Dendritic cell treated with granulocyte-macrophage colony-stimulating factor and Interleukin-4, amounts not matched to agents 40 ng/mL and 50 ng/mL, for 4 days (primary cell): Measurements from ENCODE around the gene POLA1.
"Not testable (repeated sequence)": the region's sequence is repeated elsewhere in the genome, so short reads cannot be mapped to it uniquely, and the experiment has no call there.

Experiments used
- H3K27ac Mint-ChIP-seq: one replicate; pipeline ENCODE4 v1.8.0; 2022; ENCODE audit warnings: mild to moderate bottlenecking, mixed read lengths
- H3K27me3 Mint-ChIP-seq: one replicate; pipeline ENCODE4 v1.8.0; 2022; ENCODE audit warnings: mild to moderate bottlenecking, mixed read lengths
- H3K36me3 Mint-ChIP-seq: one replicate; pipeline ENCODE4 v1.8.0; 2022; ENCODE audit warnings: low read depth, mixed read lengths
- H3K4me1 Mint-ChIP-seq: one replicate; pipeline ENCODE4 v1.8.0; 2022; ENCODE audit warnings: low read depth, mixed read lengths
- H3K4me3 Mint-ChIP-seq: one replicate; pipeline ENCODE4 v1.8.0; 2022; ENCODE audit warnings: mild to moderate bottlenecking, moderate library complexity, mixed read lengths
- H3K9me3 Mint-ChIP-seq: one replicate; pipeline ENCODE4 v1.8.0; 2022; ENCODE audit warnings: mixed read lengths
- intact Hi-C: fragments of 100-400 bp; cut with micrococcal nuclease; formaldehyde crosslinking; loops from one replicate; pipeline ENCODE4 v1.15.0; 2022

Gene POLA1

GRCh38 chrX:24790166-24790565 is 96.4 kb downstream of the POLA1 start:
- intact Hi-C loops = no loop called here
- Mint-ChIP-seq H3K36me3 (peaks cover 22% of the 10 kb centered on the region), H3K27ac (no peak overlapping the region), H3K4me1 (no peaks in the 10 kb centered on the region), H3K9me3 (no peaks in the 10 kb centered on the region), H3K27me3 (no peaks in the 10 kb centered on the region), H3K4me3 (no peak overlapping the region)

GRCh38 chrX:24796204-24796603 is 102.5 kb downstream of the POLA1 start:
- no peak overlapping the region for H3K4me3 Mint-ChIP-seq
- no peaks in the 10 kb centered on the region for H3K9me3 Mint-ChIP-seq
- no peaks in the 10 kb centered on the region for H3K4me1 Mint-ChIP-seq
- intact Hi-C loops = no loop called here
- H3K27ac Mint-ChIP-seq = no peak overlapping the region
- no peaks in the 10 kb centered on the region for H3K27me3 Mint-ChIP-seq
- H3K36me3 Mint-ChIP-seq = peaks cover 14% of the 10 kb centered on the region

- H3K27ac Mint-ChIP-seq = no peak overlapping the region
- intact Hi-C loops = no loop called here
- no peaks in the 10 kb centered on the region for H3K4me1 Mint-ChIP-seq
- H3K36me3 Mint-ChIP-seq = peaks cover 15% of the 10 kb centered on the region
- no peak overlapping the region for H3K4me3 Mint-ChIP-seq
- H3K9me3 Mint-ChIP-seq = no peaks in the 10 kb centered on the region
- H3K27me3 Mint-ChIP-seq = no peaks in the 10 kb centered on the region
Observed at GRCh38 chrX:24799078-24799477, 105.4 kb downstream of the POLA1 start.

GRCh38 chrX:24799565-24799964 is 105.8 kb downstream of the POLA1 start:
- intact Hi-C loops = no loop called here
- no peak overlapping the region for H3K4me3 Mint-ChIP-seq
- H3K9me3 Mint-ChIP-seq = no peaks in the 10 kb centered on the region
- no peak overlapping the region for H3K27ac Mint-ChIP-seq
- no peaks in the 10 kb centered on the region for H3K27me3 Mint-ChIP-seq
- H3K4me1 Mint-ChIP-seq = no peaks in the 10 kb centered on the region
- peaks cover 15% of the 10 kb centered on the region for H3K36me3 Mint-ChIP-seq

- Mint-ChIP-seq H3K4me1 (no peaks in the 10 kb centered on the region), H3K27ac (no peak overlapping the region), H3K36me3 (peaks cover 14% of the 10 kb centered on the region), H3K4me3 (no peak overlapping the region), H3K27me3 (no peaks in the 10 kb centered on the region), H3K9me3 (no peaks in the 10 kb centered on the region)
- intact Hi-C loops = no loop called here
Observed at GRCh38 chrX:24805201-24805600, 111.5 kb downstream of the POLA1 start.

- peaks cover 26% of the 10 kb centered on the region for H3K36me3 Mint-ChIP-seq
Observed at GRCh38 chrX:24819807-24820206, 126.1 kb downstream of the POLA1 start.

GRCh38 chrX:24828147-24828546 is 134.4 kb downstream of the POLA1 start:
- H3K27ac Mint-ChIP-seq = no peak overlapping the region

More at GRCh38 chrX:24819807-24820206, 126.1 kb downstream of the POLA1 start:
- H3K4me1 Mint-ChIP-seq, H3K4me3 Mint-ChIP-seq, H3K9me3 Mint-ChIP-seq, intact Hi-C loops, H3K27me3 Mint-ChIP-seq, H3K27ac Mint-ChIP-seq: not testable (repeated sequence)

GRCh38 chrX:24828600-24828999 is 134.9 kb downstream of the POLA1 start:
- H3K36me3 Mint-ChIP-seq = peaks cover 35% of the 10 kb centered on the region
- intact Hi-C loops = no loop called here
- H3K9me3 Mint-ChIP-seq = no peaks in the 10 kb centered on the region
- H3K4me3 Mint-ChIP-seq = no peak overlapping the region
- no peaks in the 10 kb centered on the region for H3K4me1 Mint-ChIP-seq
- H3K27me3 Mint-ChIP-seq = no peaks in the 10 kb centered on the region
- H3K27ac Mint-ChIP-seq = no peak overlapping the region

More at GRCh38 chrX:24828147-24828546, 134.4 kb downstream of the POLA1 start:
- Mint-ChIP-seq H3K27me3 (no peaks in the 10 kb centered on the region), H3K9me3 (no peaks in the 10 kb centered on the region), H3K36me3 (peaks cover 39% of the 10 kb centered on the region), H3K4me1 (no peaks in the 10 kb centered on the region), H3K4me3 (no peak overlapping the region)
- intact Hi-C loops = no loop called here

- Mint-ChIP-seq H3K4me1 (no peaks in the 10 kb centered on the region), H3K9me3 (no peaks in the 10 kb centered on the region), H3K27ac (no peak overlapping the region), H3K36me3 (peaks cover 14% of the 10 kb centered on the region), H3K4me3 (no peak overlapping the region), H3K27me3 (no peaks in the 10 kb centered on the region)
- intact Hi-C loops = no loop called here
Observed at GRCh38 chrX:24833695-24834094, 140.0 kb downstream of the POLA1 start.

- Mint-ChIP-seq H3K4me1 (no peaks in the 10 kb centered on the region), H3K36me3 (peaks cover 7% of the 10 kb centered on the region), H3K4me3 (no peak overlapping the region), H3K9me3 (no peaks in the 10 kb centered on the region), H3K27ac (no peak overlapping the region), H3K27me3 (no peaks in the 10 kb centered on the region)
- intact Hi-C loops = loop anchor here (1.0 to 5.0 kb wide), 2 partner anchors 184 to 306 kb away; no protein-coding TSS in a partner anchor
Observed at GRCh38 chrX:24837966-24838365, 144.2 kb downstream of the POLA1 start.

- Mint-ChIP-seq H3K4me3 (no peak overlapping the region), H3K4me1 (no peaks in the 10 kb centered on the region)
- intact Hi-C loops = loop anchor here (1.0 to 5.0 kb wide), 2 partner anchors 184 to 306 kb away; no protein-coding TSS in a partner anchor
Observed at GRCh38 chrX:24838629-24839028, 144.9 kb downstream of the POLA1 start.

GRCh38 chrX:24839331-24839730 is 145.6 kb downstream of the POLA1 start:
- no peaks in the 10 kb centered on the region for H3K4me1 Mint-ChIP-seq
- H3K36me3 Mint-ChIP-seq = peaks cover 7% of the 10 kb centered on the region
- intact Hi-C loops = loop anchor here (5.0 kb wide), 1 partner anchor 183 kb away; no protein-coding TSS in a partner anchor
- H3K27ac Mint-ChIP-seq = no peak overlapping the region
- no peak overlapping the region for H3K4me3 Mint-ChIP-seq
- no peaks in the 10 kb centered on the region for H3K27me3 Mint-ChIP-seq
- no peaks in the 10 kb centered on the region for H3K9me3 Mint-ChIP-seq

More at GRCh38 chrX:24838629-24839028, 144.9 kb downstream of the POLA1 start:
- H3K36me3 Mint-ChIP-seq = peaks cover 7% of the 10 kb centered on the region
- no peaks in the 10 kb centered on the region for H3K27me3 Mint-ChIP-seq
- H3K9me3 Mint-ChIP-seq = no peaks in the 10 kb centered on the region
- no peak overlapping the region for H3K27ac Mint-ChIP-seq

GRCh38 chrX:24842486-24842885 is 148.8 kb downstream of the POLA1 start:
- Mint-ChIP-seq H3K9me3 (no peaks in the 10 kb centered on the region), H3K27ac (no peak overlapping the region), H3K4me1 (no peaks in the 10 kb centered on the region), H3K4me3 (no peak overlapping the region), H3K27me3 (no peaks in the 10 kb centered on the region), H3K36me3 (no peaks in the 10 kb centered on the region)
- intact Hi-C loops = no loop called here

GRCh38 chrX:24846550-24847150 is 152.9 kb downstream of the POLA1 start:
- Mint-ChIP-seq H3K9me3 (no peaks in the 10 kb centered on the region), H3K4me1 (no peaks in the 10 kb centered on the region), H3K27me3 (no peaks in the 10 kb centered on the region), H3K4me3 (no peak overlapping the region), H3K36me3 (no peaks in the 10 kb centered on the region), H3K27ac (no peak overlapping the region)
- intact Hi-C loops = no loop called here

GRCh38 chrX:24851289-24851688 is 157.6 kb downstream of the POLA1 start:
- no peak overlapping the region for H3K4me3 Mint-ChIP-seq
- no peaks in the 10 kb centered on the region for H3K9me3 Mint-ChIP-seq
- H3K36me3 Mint-ChIP-seq = peaks cover 6% of the 10 kb centered on the region
- intact Hi-C loops = no loop called here
- H3K4me1 Mint-ChIP-seq = no peaks in the 10 kb centered on the region
- H3K27me3 Mint-ChIP-seq = no peaks in the 10 kb centered on the region
- H3K27ac Mint-ChIP-seq = no peak overlapping the region
